Trophoblast cell (in vitro differentiated cells and primary cell): ENCODE data around the gene NCOR2.

Experiments
- DNase-seq, 2 donors: peaks; one replicate each; pipeline ENCODE4 v3.0.0-alpha.2; 2016
- H2AFZ ChIP-seq: 2 replicates; pipeline ENCODE4 v1.6.1; 2013; ENCODE audit warnings: low read length, moderate library complexity, mild to moderate bottlenecking; ENCODE audit not compliant: insufficient read depth, poor library complexity
- H2AK5ac ChIP-seq: 2 replicates; pipeline ENCODE4 v1.6.1; 2013; ENCODE audit warnings: mild to moderate bottlenecking, low read length
- H2BK120ac ChIP-seq: 2 replicates; pipeline ENCODE4 v1.6.1; 2013; ENCODE audit warnings: low read length, mild to moderate bottlenecking, moderate library complexity; ENCODE audit not compliant: insufficient read depth, poor library complexity
- H2BK12ac ChIP-seq: 2 replicates; pipeline ENCODE4 v1.6.1; 2013; ENCODE audit warnings: mild to moderate bottlenecking, low read length, moderate library complexity
- H2BK5ac ChIP-seq: 2 replicates; pipeline ENCODE4 v1.6.1; 2013; ENCODE audit warnings: low read length, low read depth, moderate library complexity, mild to moderate bottlenecking; ENCODE audit not compliant: poor library complexity
- H3K14ac ChIP-seq: 2 replicates; pipeline ENCODE4 v1.6.1; 2013; ENCODE audit warnings: mild to moderate bottlenecking, low read length
- H3K18ac ChIP-seq: 2 replicates; pipeline ENCODE4 v1.6.1; 2013; ENCODE audit warnings: mild to moderate bottlenecking, low read length
- H3K23ac ChIP-seq: 2 replicates; pipeline ENCODE4 v1.6.1; 2013; ENCODE audit warnings: low read length
- H3K27ac ChIP-seq: 2 replicates; pipeline ENCODE4 v1.5.1; 2013; ENCODE audit warnings: low read depth, mild to moderate bottlenecking, inconsistent platforms, low read length, moderate library complexity
- H3K27me3 ChIP-seq: 2 replicates; pipeline ENCODE4 v1.6.1; 2013; ENCODE audit warnings: inconsistent platforms, mild to moderate bottlenecking, low read length, moderate library complexity; ENCODE audit not compliant: insufficient read depth
- H3K36me3 ChIP-seq, 2 experiments: 1 replicate in 1 of 2; 2 replicates in 1 of 2; pipeline ENCODE4 v1.6.1; 2013; ENCODE audit warnings: low read length in 2 of 2, mild to moderate bottlenecking in 2 of 2, moderate library complexity in 1 of 2; ENCODE audit not compliant: insufficient read depth in 2 of 2, control insufficient read depth in 1 of 2
- H3K4ac ChIP-seq: 2 replicates; pipeline ENCODE4 v1.6.1; 2013; ENCODE audit warnings: low read depth, mild to moderate bottlenecking, low read length, moderate library complexity
- H3K4me1 ChIP-seq, 2 experiments: 1 replicate in 1 of 2; 2 replicates in 1 of 2; pipeline ENCODE4 v1.6.1; 2013; ENCODE audit warnings: low read length in 2 of 2, mild to moderate bottlenecking in 2 of 2, moderate library complexity in 1 of 2; ENCODE audit not compliant: insufficient read depth in 2 of 2, control insufficient read depth in 1 of 2
- H3K4me2 ChIP-seq: 2 replicates; pipeline ENCODE4 v1.6.1; 2013; ENCODE audit warnings: inconsistent platforms, mild to moderate bottlenecking, low read length, moderate library complexity
- H3K4me3 ChIP-seq: 2 replicates; pipeline ENCODE4 v1.5.1; 2013; ENCODE audit warnings: mild to moderate bottlenecking, low read depth, low read length, inconsistent platforms
- H3K79me1 ChIP-seq: one replicate; pipeline ENCODE4 v1.6.1; 2013; ENCODE audit warnings: low read length
- H3K79me2 ChIP-seq: 2 replicates; pipeline ENCODE4 v1.6.1; 2013; ENCODE audit warnings: low read length, mild to moderate bottlenecking; ENCODE audit not compliant: control insufficient read depth, insufficient read depth, poor library complexity
- H3K9ac ChIP-seq: 2 replicates; pipeline ENCODE4 v1.6.1; 2013; ENCODE audit warnings: mild to moderate bottlenecking, low read length
- H3K9me3 ChIP-seq: 2 replicates; pipeline ENCODE4 v1.6.1; 2013; ENCODE audit warnings: low read depth, mild to moderate bottlenecking, control low read depth, inconsistent platforms, low read length; ENCODE audit not compliant: insufficient read depth
- H4K12ac ChIP-seq: 2 replicates; pipeline ENCODE4 v1.6.1; 2013; ENCODE audit warnings: low read depth, mild to moderate bottlenecking, low read length, moderate library complexity
- H4K8ac ChIP-seq: 2 replicates; pipeline ENCODE4 v1.6.1; 2013; ENCODE audit warnings: low read depth, mild to moderate bottlenecking, low read length, moderate library complexity
- H4K91ac ChIP-seq: one replicate; pipeline ENCODE4 v1.6.1; 2013; ENCODE audit warnings: low read depth, mild to moderate bottlenecking, low read length, moderate library complexity
- WGBS: extraction: QIAGEN DNeasy Blood & Tissue Kit; methylation state at CpG from one replicate; pipeline ENCODE4 v1.1.7; 2013; ENCODE audit warnings: missing lambda C conversion rate; ENCODE audit not compliant: insufficient read length, insufficient coverage; ENCODE audit errors: extremely low coverage; 5-methylcytosine and 5-hydroxymethylcytosine counted together

The NCOR2 gene

DNA sequence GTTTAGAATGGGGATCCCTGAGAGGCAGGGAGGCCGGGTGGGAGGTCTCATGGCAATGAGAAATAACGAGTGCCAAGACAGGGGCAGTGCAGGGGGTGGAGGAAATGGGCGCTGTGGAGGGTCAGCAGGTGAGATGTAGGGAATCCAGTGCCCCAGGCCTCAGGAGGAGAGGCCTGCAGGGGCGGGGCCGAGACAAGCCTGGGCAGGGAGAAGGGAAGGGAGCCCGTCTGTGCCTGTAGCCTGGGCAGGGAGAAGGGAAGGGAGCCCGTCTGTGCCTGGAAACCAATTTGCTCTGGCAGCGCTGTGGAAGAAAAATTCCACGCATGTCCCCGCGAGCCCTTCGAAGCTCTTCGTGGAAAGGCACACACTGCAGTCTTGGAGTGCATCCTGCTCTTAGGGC, 10.6 kb upstream of the NCOR2 start:
- WGBS: no CpG with 5 or more reads among the region's 13 CpGs
- Histone ChIP-seq H3K4me2 (no peak overlapping the region), H3K36me3 (no peaks in the 10 kb centered on the region), H4K8ac (no peak overlapping the region), H3K4ac (peak overlapping the region; percentile 10), H2AFZ (no peak overlapping the region), H3K27me3 (no peaks in the 10 kb centered on the region), H3K79me1 (peaks cover 4% of the 10 kb centered on the region), H2BK5ac (peak overlapping the region; percentile 53), H3K23ac (no peak overlapping the region), H3K27ac (no peak overlapping the region), H4K91ac (peak overlapping the region; percentile 73), H4K12ac (no peak overlapping the region), H2BK120ac (peak overlapping the region; percentile 60), H3K9me3 (peaks cover 13% of the 10 kb centered on the region), H3K4me1 (peaks cover 6 to 10% of the 10 kb centered on the region in 2 experiments), H3K14ac (peak overlapping the region; percentile 34), H3K79me2 (no peaks in the 10 kb centered on the region), H3K18ac (no peak overlapping the region), H3K4me3 (no peak overlapping the region), H3K9ac (no peak overlapping the region), H2BK12ac (peak overlapping the region; percentile 56), H2AK5ac (peak overlapping the region; percentile 11)
- no peak for DNase-seq

DNA sequence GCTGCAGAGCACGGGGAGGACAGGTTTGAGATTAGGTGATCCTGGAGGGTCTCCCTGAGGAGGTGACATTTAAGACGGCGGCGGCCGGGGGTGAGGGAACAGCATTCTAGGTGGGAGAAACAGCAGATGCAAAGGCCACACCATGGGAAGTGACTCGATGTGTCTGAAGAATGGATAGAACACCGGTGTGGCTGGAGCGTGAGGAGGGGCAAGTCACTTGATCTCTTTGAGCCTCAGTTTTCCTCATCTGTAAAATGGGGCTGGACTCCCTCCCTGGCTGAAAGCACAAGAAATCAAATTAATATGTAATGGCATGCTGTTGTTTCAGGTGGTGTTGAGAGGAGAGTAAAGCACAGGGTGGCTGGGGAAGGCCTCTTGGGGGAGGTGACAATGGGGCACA, 10.0 kb upstream of the NCOR2 start:
- no peak overlapping the region for H2AK5ac ChIP-seq
- no peak overlapping the region for H3K4ac ChIP-seq
- no peak overlapping the region for H3K27ac ChIP-seq
- peaks cover 6 to 10% of the 10 kb centered on the region in 2 experiments for H3K4me1 ChIP-seq
- no peak overlapping the region for H3K9ac ChIP-seq
- no peak overlapping the region for H3K14ac ChIP-seq
- H2BK120ac ChIP-seq: no peak overlapping the region
- no peak overlapping the region for H3K23ac ChIP-seq
- no peak overlapping the region for H2BK5ac ChIP-seq
- peaks cover 4% of the 10 kb centered on the region for H3K79me1 ChIP-seq
- DNase-seq: no peak
- WGBS: no CpG with 5 or more reads among the region's 8 CpGs
- no peak overlapping the region for H3K18ac ChIP-seq
- H3K4me2 ChIP-seq: no peak overlapping the region
- peaks cover 13% of the 10 kb centered on the region for H3K9me3 ChIP-seq
- no peak overlapping the region for H4K8ac ChIP-seq
- no peak overlapping the region for H2AFZ ChIP-seq
- H4K12ac ChIP-seq: no peak overlapping the region
- peak overlapping the region; percentile 20 for H4K91ac ChIP-seq
- no peak overlapping the region for H3K4me3 ChIP-seq
- no peak overlapping the region for H2BK12ac ChIP-seq
- H3K79me2 ChIP-seq: no peaks in the 10 kb centered on the region
- no peaks in the 10 kb centered on the region for H3K36me3 ChIP-seq
- H3K27me3 ChIP-seq: no peaks in the 10 kb centered on the region

DNA sequence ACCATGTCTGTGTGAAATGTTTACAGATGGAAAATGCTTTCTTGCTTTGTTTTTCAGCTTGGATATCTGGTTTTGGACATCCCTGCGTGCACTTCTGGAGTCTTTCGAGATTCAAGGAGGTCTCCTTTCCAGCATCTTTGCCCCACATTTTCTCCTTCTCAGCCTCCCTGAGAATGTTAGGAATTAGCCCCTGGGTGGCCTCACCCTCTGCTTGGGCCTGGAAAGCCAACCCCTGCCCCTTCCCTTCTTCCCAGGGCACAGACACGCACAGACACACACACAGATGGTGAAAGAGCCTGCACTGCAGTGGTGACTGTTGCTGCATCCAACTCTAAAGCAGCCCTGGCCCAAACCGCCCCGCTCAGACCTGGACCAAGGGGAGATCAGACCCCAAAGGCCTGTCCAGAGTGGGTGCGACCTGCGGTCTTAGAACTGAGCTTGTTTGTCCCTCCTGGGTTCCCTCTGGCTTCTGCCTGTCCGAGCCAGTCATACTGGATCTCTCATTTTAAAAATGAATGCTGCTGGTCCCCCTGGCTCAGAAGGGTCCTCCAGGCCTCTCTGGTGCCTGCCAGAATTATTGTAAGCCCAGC, 8.7 kb upstream of the NCOR2 start:
- H3K4me2 ChIP-seq: no peak overlapping the region
- no peak overlapping the region for H2BK120ac ChIP-seq
- WGBS: no CpG with 5 or more reads among the region's 8 CpGs
- H3K36me3 ChIP-seq: no peaks in the 10 kb centered on the region
- no peak overlapping the region for H3K23ac ChIP-seq
- no peak overlapping the region for H3K4me3 ChIP-seq
- no peak overlapping the region for H3K14ac ChIP-seq
- peaks cover 6 to 10% of the 10 kb centered on the region in 2 experiments for H3K4me1 ChIP-seq
- no peak overlapping the region for H3K4ac ChIP-seq
- peaks cover 13% of the 10 kb centered on the region for H3K9me3 ChIP-seq
- no peak overlapping the region for H4K8ac ChIP-seq
- H3K79me2 ChIP-seq: no peaks in the 10 kb centered on the region
- no peak overlapping the region for H2AK5ac ChIP-seq
- no peak overlapping the region for H4K12ac ChIP-seq
- no peak overlapping the region for H2BK5ac ChIP-seq
- H3K27me3 ChIP-seq: no peaks in the 10 kb centered on the region
- H2BK12ac ChIP-seq: no peak overlapping the region
- no peak overlapping the region for H3K18ac ChIP-seq
- no peak overlapping the region for H4K91ac ChIP-seq
- no peak for DNase-seq
- no peak overlapping the region for H2AFZ ChIP-seq
- H3K27ac ChIP-seq: no peak overlapping the region
- no peak overlapping the region for H3K9ac ChIP-seq
- H3K79me1 ChIP-seq: peaks cover 4% of the 10 kb centered on the region

DNA sequence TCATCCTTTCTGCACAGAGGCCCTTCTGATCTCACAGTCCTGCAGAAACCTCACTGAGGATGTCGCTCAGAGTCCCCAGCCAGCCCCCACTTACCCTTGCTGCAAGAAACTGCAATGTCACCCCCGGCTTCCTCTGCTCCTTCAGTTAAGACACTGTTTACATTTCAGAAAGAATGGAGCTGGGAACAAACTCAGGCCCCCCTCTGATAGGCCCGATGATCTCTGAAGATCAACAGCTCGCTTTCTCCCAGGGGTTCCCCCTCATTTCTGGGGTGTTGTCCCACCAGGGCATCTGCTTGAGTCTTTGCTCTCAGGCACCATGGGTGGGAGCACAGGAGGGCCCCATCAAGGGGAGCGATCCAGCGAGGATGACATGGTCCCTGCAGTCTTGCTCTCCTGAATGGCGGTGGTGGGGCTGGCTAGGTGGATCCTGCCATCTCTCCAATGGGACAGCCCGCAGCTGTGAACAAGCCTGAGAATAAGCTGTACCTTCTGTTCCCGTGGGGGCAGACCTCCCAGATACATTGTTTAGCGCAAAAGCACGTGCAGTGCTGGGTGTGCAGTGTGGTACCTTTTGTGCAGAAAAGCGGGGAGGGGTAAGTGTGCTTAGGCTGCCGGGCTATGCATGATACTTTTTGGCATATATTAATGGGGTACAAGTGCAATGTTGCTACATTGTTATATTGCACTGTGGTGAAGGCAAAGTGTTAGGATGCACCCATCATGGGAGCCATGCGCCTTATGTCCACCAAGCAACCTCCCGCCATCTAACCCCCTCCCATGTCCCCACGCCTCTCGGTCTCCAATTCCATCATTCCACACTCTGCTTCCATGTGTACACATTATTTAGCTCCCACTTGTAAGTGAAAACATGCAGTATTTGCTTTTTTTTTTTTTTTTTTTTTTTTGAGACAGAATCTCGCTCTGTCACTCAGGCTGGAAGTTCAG, 6.7 kb upstream of the NCOR2 start:
- Histone ChIP-seq H4K91ac (no peak overlapping the region), H4K8ac (no peak overlapping the region), H3K27me3 (no peaks in the 10 kb centered on the region), H3K23ac (no peak overlapping the region), H2AK5ac (no peak overlapping the region), H3K27ac (no peak overlapping the region), H3K14ac (no peak overlapping the region), H2BK5ac (no peak overlapping the region), H3K4me1 (peaks cover 10 to 15% of the 10 kb centered on the region in 2 experiments), H3K79me2 (no peaks in the 10 kb centered on the region), H2BK12ac (no peak overlapping the region), H3K9me3 (peaks cover 11% of the 10 kb centered on the region), H3K4me2 (no peak overlapping the region), H3K4ac (no peak overlapping the region), H3K36me3 (no peaks in the 10 kb centered on the region), H3K79me1 (peaks cover 9% of the 10 kb centered on the region), H2BK120ac (no peak overlapping the region), H4K12ac (no peak overlapping the region), H3K9ac (no peak overlapping the region), H3K18ac (no peak overlapping the region), H3K4me3 (no peak overlapping the region), H2AFZ (no peak overlapping the region)
- no peak for DNase-seq
- WGBS: no CpG with 5 or more reads among the region's 18 CpGs
